PC-9 (cell line): ENCODE results near the gene GYS1.

ENCODE experiments used
- EZH2 ChIP-seq: fragments of 200-600 bp; sonication (generic); IDR thresholded peaks from 2 replicates; pipeline ENCODE4 v1.8.0; 2017; ENCODE audit warnings: antibody characterized with exemption, low read depth
- TF ChIP-seq, protein P1 (sequence below): fragments of 200-600 bp; sonication (generic); conservative IDR thresholded peaks from 2 replicates; pipeline ENCODE4 v1.6.1; 2017; ENCODE audit warnings: mixed run types, antibody characterized with exemption, mild to moderate bottlenecking, moderate library complexity

GRCh38 chr19:49009828-49010227, 16.7 kb upstream of the GYS1 start:
- TF ChIP-seq, protein P1, sequence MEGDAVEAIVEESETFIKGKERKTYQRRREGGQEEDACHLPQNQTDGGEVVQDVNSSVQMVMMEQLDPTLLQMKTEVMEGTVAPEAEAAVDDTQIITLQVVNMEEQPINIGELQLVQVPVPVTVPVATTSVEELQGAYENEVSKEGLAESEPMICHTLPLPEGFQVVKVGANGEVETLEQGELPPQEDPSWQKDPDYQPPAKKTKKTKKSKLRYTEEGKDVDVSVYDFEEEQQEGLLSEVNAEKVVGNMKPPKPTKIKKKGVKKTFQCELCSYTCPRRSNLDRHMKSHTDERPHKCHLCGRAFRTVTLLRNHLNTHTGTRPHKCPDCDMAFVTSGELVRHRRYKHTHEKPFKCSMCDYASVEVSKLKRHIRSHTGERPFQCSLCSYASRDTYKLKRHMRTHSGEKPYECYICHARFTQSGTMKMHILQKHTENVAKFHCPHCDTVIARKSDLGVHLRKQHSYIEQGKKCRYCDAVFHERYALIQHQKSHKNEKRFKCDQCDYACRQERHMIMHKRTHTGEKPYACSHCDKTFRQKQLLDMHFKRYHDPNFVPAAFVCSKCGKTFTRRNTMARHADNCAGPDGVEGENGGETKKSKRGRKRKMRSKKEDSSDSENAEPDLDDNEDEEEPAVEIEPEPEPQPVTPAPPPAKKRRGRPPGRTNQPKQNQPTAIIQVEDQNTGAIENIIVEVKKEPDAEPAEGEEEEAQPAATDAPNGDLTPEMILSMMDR = no peak
- TF ChIP-seq EZH2 = no peak
